ENCODE measurements around the gene CD164L2.

The CD164L2 gene

DNA sequence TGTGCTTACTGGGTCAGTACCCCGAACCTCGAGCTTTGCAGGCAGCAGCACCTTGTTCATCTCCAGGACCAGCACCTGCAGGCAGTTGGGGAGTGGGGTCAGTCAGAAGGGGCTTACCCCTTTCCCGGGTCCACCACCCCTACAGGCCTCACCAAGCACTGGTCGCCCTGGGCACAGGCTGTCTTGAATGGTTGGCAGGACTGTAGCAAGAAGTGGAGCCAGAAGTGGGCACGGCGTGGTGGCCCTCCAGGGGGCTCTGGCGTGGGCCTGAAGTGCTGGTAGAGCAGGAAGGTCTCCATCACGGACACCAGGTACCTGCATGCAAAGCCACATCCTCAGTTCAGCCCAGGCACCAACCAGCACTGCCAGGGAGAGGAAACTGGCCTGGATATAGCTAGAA is 21.6 kb downstream of the CD164L2 start:
- ChIA-PET CTCF (interaction anchor here (0.6 kb wide), 2 partner anchors 49 to 195 kb away, joined by 3 to 9 read pairs; no protein-coding TSS in a partner anchor), POLR2A (ENCODE audit: low non-redundant PET) (no interaction called here)
- DNase-seq (ENCODE audit: low spot score), result no peak
- TF ChIP-seq, protein P1, sequence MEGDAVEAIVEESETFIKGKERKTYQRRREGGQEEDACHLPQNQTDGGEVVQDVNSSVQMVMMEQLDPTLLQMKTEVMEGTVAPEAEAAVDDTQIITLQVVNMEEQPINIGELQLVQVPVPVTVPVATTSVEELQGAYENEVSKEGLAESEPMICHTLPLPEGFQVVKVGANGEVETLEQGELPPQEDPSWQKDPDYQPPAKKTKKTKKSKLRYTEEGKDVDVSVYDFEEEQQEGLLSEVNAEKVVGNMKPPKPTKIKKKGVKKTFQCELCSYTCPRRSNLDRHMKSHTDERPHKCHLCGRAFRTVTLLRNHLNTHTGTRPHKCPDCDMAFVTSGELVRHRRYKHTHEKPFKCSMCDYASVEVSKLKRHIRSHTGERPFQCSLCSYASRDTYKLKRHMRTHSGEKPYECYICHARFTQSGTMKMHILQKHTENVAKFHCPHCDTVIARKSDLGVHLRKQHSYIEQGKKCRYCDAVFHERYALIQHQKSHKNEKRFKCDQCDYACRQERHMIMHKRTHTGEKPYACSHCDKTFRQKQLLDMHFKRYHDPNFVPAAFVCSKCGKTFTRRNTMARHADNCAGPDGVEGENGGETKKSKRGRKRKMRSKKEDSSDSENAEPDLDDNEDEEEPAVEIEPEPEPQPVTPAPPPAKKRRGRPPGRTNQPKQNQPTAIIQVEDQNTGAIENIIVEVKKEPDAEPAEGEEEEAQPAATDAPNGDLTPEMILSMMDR (conservative IDR thresholded peaks at IDR 0.05; ENCODE audit: low read depth), result no peak
- H3K27ac ChIP-seq, result peak overlapping the region; percentile 100

DNA sequence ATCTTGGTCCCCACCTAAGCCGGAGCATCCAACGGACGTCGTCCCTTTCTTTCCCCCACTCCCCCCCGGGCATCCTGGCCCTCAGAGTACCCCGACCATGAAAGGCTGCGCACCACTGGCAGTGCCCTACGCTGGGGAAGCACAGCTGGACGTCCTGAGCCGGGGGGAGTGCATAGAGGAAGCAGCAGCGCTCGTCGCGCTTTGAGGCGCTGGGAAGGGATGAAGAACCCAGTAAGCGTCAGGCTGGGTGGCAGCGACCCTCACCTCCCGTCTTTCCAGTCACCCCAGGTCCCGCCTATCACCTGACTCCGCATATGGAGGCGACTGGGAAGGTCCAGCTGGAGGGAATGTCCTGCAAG is 22.1 kb downstream of the CD164L2 start:
- TF ChIP-seq, protein P1 (conservative IDR thresholded peaks at IDR 0.05; ENCODE audit: low read depth), result no peak
- no peak for DNase-seq (ENCODE audit: low spot score)
- POLR2A ChIA-PET (ENCODE audit: low non-redundant PET), result no interaction called here
- CTCF ChIA-PET, result interaction anchor here (0.7 kb wide), 1 partner anchor 61 kb away, joined by 3 read pairs; no protein-coding TSS in a partner anchor
- H3K27ac ChIP-seq, result peak overlapping the region; percentile 100; the same call in 1 of the 2 replicates

DNA sequence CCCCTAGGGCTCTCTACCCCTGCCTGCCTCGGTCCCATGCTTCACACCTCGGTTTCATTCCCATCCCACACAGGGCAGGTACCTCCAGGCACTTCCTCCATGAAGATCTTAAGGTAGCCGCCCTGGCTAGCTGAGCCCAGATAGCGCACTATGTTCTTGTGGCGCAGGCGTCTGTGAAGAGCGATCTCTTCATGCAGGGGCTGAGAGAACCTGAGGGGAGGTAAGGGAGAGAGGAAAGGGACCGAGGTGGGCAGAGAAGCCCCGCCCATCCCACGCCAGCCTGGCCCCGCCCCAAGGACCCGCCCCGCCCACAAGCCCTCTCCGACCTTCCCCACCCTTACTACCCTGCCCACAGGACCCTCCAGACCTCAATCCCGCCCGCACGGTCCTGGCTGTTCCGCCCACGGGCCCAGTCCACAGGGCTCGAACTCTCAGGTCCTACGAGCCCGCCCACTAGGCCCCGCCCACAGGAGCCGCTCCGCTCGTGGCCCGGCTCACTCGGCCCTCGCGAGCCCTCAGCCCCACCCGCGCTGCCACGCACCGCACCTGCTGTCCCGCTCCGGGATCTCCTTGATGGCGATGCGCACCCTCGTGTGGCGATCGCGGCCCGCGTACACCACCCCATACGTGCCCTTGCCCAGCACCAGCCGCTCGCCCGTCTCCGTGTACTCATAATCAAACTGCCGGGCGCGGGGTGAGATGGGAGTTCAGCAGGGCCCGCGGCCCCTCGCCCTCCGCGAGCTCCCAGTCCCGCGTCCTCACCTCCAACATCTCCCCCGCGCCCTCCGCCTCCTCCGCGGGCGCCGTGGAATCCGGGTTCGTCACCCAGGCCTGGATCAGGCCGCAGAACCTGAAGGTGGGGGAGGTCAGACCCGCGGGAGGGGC is 22.7 kb downstream of the CD164L2 start:
- ChIA-PET CTCF (interaction anchor here (0.6 to 4.9 kb wide), 4 partner anchors 9 to 60 kb away, joined by 3 to 21 read pairs (median 4); no protein-coding TSS in a partner anchor), POLR2A (ENCODE audit: low non-redundant PET) (interaction anchor here (0.6 kb wide), 1 partner anchor 11 kb away, joined by 4 read pairs; no protein-coding TSS in a partner anchor)
- TF ChIP-seq, protein P1 (conservative IDR thresholded peaks at IDR 0.05; ENCODE audit: low read depth), result no peak
- peak overlapping the region; percentile 100 for H3K27ac ChIP-seq
- DNase-seq (ENCODE audit: low spot score), result no peak

DNA sequence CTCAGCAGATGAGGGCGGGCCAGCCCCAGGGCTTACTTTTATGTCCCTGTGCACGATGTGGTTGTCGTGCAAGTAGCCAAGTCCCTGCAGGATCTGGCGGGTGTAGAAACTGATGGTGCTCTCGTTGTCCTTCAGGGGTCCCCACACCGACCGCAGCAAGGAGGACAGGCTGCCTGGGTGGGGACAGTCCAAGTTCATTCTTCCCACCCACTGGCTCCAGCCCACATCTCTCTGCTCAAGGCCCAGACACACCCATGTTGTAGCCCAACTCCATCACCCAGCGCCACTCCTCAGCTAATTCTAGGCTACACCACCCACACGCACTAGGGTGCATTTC is 23.3 kb downstream of the CD164L2 start:
- ChIA-PET CTCF (interaction anchor here (0.6 to 4.9 kb wide), 2 partner anchors 45 to 60 kb away, joined by 5 to 21 read pairs; no protein-coding TSS in a partner anchor), POLR2A (ENCODE audit: low non-redundant PET) (interaction anchor here (0.6 kb wide), 1 partner anchor 11 kb away, joined by 4 read pairs; no protein-coding TSS in a partner anchor)
- TF ChIP-seq, protein P1 (conservative IDR thresholded peaks at IDR 0.05; ENCODE audit: low read depth), result no peak

DNA sequence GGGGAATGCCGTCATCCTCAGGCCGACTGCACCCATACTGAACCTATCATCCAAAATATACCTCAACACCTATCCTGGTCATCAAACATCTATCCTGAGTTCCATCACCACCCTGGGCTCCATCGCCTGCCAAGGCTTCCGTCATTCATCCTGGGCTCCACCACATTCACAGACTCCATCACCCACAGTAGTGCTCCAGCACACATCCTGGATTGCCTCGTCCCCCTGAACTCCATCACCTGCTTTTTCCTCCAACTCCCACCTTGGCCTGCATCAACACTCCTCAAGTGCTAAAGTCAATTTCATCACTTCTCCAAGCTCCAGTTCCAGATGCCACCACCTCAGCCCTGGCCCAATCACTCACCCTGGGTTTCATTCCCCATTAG is 24.2 kb downstream of the CD164L2 start:
- ChIA-PET CTCF (interaction anchor here (0.8 to 4.9 kb wide), 4 partner anchors 16 to 59 kb away, joined by 4 to 21 read pairs (median 8); no protein-coding TSS in a partner anchor), POLR2A (ENCODE audit: low non-redundant PET) (interaction anchor here (1.7 kb wide), 1 partner anchor 8 kb away, joined by 5 read pairs; the partner anchor contains the start of gene MAP3K6)
- TF ChIP-seq, protein P1 (conservative IDR thresholded peaks at IDR 0.05; ENCODE audit: low read depth), result no peak

More for the DNA sequence above, 23.3 kb downstream of the CD164L2 start:
- no peak for DNase-seq (ENCODE audit: low spot score)
- peak overlapping the region; percentile 98 for H3K27ac ChIP-seq

More for the DNA sequence above, 24.2 kb downstream of the CD164L2 start:
- H3K27ac ChIP-seq, result peak overlapping the region; percentile 98
- no peak for DNase-seq (ENCODE audit: low spot score)
